ENCODE data around the gene WDR82.

Gene WDR82

GRCh38 chr3:52256159-52256558 lies 22.3 kb downstream of the WDR82 start:
- no peak overlapping the region for H3K27ac ChIP-seq
- H3K4me2 ChIP-seq (ENCODE audit: low read length), result no peak overlapping the region
- H3K4me1 ChIP-seq, result no peaks in the 10 kb centered on the region
- H3K4me3 ChIP-seq (ENCODE audit: low read depth, low read length), result no peak overlapping the region
- TF ChIP-seq CTCF (IDR thresholded peaks at IDR 0.05), result no peak
- H3K9ac ChIP-seq, result no peak overlapping the region
- H3K36me3 ChIP-seq (ENCODE audit: control insufficient read depth, insufficient read depth, low read length), result no peaks in the 10 kb centered on the region
- peaks cover 5% of the 10 kb centered on the region for H3K79me2 ChIP-seq
- H3K27me3 ChIP-seq (ENCODE audit: control insufficient read depth, insufficient read depth, low read length), result no peaks in the 10 kb centered on the region
- no peaks in the 10 kb centered on the region for H3K9me3 ChIP-seq (ENCODE audit: control insufficient read depth, low read length)
- no peak overlapping the region for H2AFZ ChIP-seq

- no peaks in the 10 kb centered on the region for H3K4me1 ChIP-seq
- no peak overlapping the region for H3K4me3 ChIP-seq (ENCODE audit: low read depth, low read length)
- H3K9me3 ChIP-seq (ENCODE audit: control insufficient read depth, low read length), result no peaks in the 10 kb centered on the region
- no peak for TF ChIP-seq CTCF (IDR thresholded peaks at IDR 0.05)
- H3K9ac ChIP-seq, result no peak overlapping the region
- H2AFZ ChIP-seq, result no peak overlapping the region
- H3K36me3 ChIP-seq (ENCODE audit: control insufficient read depth, insufficient read depth, low read length), result no peaks in the 10 kb centered on the region
- H3K27ac ChIP-seq, result no peak overlapping the region
- H3K4me2 ChIP-seq (ENCODE audit: low read length), result no peak overlapping the region
- no peaks in the 10 kb centered on the region for H3K79me2 ChIP-seq
- no peaks in the 10 kb centered on the region for H3K27me3 ChIP-seq (ENCODE audit: control insufficient read depth, insufficient read depth, low read length)
These were observed 23.8 kb downstream of the WDR82 start for GRCh38 chr3:52254608-52255007.

GRCh38 chr3:52253314-52254304 lies 24.8 kb downstream of the WDR82 start:
- no peaks in the 10 kb centered on the region for H3K4me1 ChIP-seq
- TF ChIP-seq CTCF (IDR thresholded peaks at IDR 0.05), result no peak
- H3K4me3 ChIP-seq (ENCODE audit: low read depth, low read length), result no peak overlapping the region
- H3K9me3 ChIP-seq (ENCODE audit: control insufficient read depth, low read length), result no peaks in the 10 kb centered on the region
- no peaks in the 10 kb centered on the region for H3K27me3 ChIP-seq (ENCODE audit: control insufficient read depth, insufficient read depth, low read length)
- no peak overlapping the region for H3K9ac ChIP-seq
- no peak overlapping the region for H2AFZ ChIP-seq
- H3K79me2 ChIP-seq, result no peaks in the 10 kb centered on the region
- H3K27ac ChIP-seq, result no peak overlapping the region
- no peak overlapping the region for H3K4me2 ChIP-seq (ENCODE audit: low read length)
- H3K36me3 ChIP-seq (ENCODE audit: control insufficient read depth, insufficient read depth, low read length), result no peaks in the 10 kb centered on the region

GRCh38 chr3:52250122-52250521 lies 28.3 kb downstream of the WDR82 start:
- Histone ChIP-seq H3K4me3 (ENCODE audit: low read depth, low read length) (no peak overlapping the region), H3K79me2 (no peaks in the 10 kb centered on the region), H2AFZ (no peak overlapping the region), H3K36me3 (ENCODE audit: control insufficient read depth, insufficient read depth, low read length) (no peaks in the 10 kb centered on the region), H3K27me3 (ENCODE audit: control insufficient read depth, insufficient read depth, low read length) (no peaks in the 10 kb centered on the region), H3K9ac (no peak overlapping the region), H3K27ac (no peak overlapping the region), H3K4me1 (no peaks in the 10 kb centered on the region), H3K4me2 (ENCODE audit: low read length) (no peak overlapping the region), H3K9me3 (ENCODE audit: control insufficient read depth, low read length) (no peaks in the 10 kb centered on the region)
- no peak for TF ChIP-seq CTCF (IDR thresholded peaks at IDR 0.05)

Measured in parathyroid adenoma (tissue), 2 donors.